Measurements from ENCODE around the gene STAT1.

Gene STAT1

DNA sequence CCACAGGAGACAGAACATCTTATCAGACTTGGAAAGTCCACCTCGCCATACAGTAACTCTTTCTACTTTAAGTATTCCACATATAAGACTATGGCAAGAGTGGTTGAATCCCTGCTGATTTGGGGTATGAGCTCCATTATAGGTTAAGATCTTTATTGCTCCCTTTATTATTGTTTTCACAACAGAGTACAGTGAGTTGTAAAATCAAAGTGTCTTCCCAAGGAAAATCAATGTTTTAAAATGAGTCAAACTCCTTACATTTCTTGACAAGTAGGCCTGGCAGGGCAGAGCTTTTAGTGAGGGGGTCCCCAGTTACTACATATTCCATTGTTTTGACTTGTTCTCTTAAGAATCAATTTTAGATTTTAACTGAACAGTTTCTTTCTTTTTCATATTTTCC, 49.6 kb upstream of the STAT1 start:
- Histone ChIP-seq H3K4me3 (ENCODE audit: low read depth, low read length) (no peak overlapping the region), H3K36me3 (ENCODE audit: control insufficient read depth in 2 of 2, insufficient read depth in 1 of 2, low read length in 2 of 2) (no peaks in the 10 kb centered on the region), H3K4me1 (ENCODE audit: control insufficient read depth, insufficient read depth, low read length) (peaks cover 13% of the 10 kb centered on the region; the same call in 1 of the 2 replicates), H3K9me3 (ENCODE audit: control insufficient read depth, insufficient read depth, low read depth, low read length) (no peaks in the 10 kb centered on the region), H3K27ac (ENCODE audit: extremely low read depth, low read depth, low read length) (no peak overlapping the region)
- TF ChIP-seq TCF7L2 (IDR thresholded peaks at IDR 0.05; ENCODE audit: borderline replicate concordance, low read depth, low read length) (0 out of 2 replicates have a peak, but pooled peaks have one; percentile 23), IKZF3 (tag by site-specific recombination; IDR thresholded peaks at IDR 0.05) (no peak), ZNF654 (tag by site-specific recombination; IDR thresholded peaks at IDR 0.05; ENCODE audit: low read depth) (no peak), BCL6B (tag by site-specific recombination; IDR thresholded peaks at IDR 0.05) (peak; percentile 95)
- CTCF ChIA-PET: interaction anchor here (1.0 kb wide), 2 partner anchors 11 to 154 kb away, joined by 3 to 4 read pairs; no protein-coding TSS in a partner anchor
- POLR2A ChIA-PET: no interaction called here

GRCh38 chr2:191061381-191061980, 47.5 kb upstream of the STAT1 start:
- Histone ChIP-seq H3K27ac (ENCODE audit: extremely low read depth, low read depth, low read length) (no peak overlapping the region), H3K36me3 (ENCODE audit: control insufficient read depth in 2 of 2, insufficient read depth in 1 of 2, low read length in 2 of 2) (no peaks in the 10 kb centered on the region), H3K9me3 (ENCODE audit: control insufficient read depth, insufficient read depth, low read depth, low read length) (no peaks in the 10 kb centered on the region), H3K4me3 (ENCODE audit: low read depth, low read length) (no peak overlapping the region), H3K4me1 (ENCODE audit: control insufficient read depth, insufficient read depth, low read length) (peaks cover 7% of the 10 kb centered on the region; the same call in 1 of the 2 replicates)
- TF ChIP-seq BCL11B (tag by site-specific recombination; IDR thresholded peaks at IDR 0.05; ENCODE audit: low read depth) (no peak), ZNF580 (tag by site-specific recombination; IDR thresholded peaks at IDR 0.05) (no peak), ZNF10 (tag by site-specific recombination; IDR thresholded peaks at IDR 0.05) (no peak), SETDB1 (IDR thresholded peaks at IDR 0.05; ENCODE audit: insufficient read length, low read length) (no peak), ZNF701 (tag by site-specific recombination; IDR thresholded peaks at IDR 0.05) (no peak), ZNF561 (tag by site-specific recombination; IDR thresholded peaks at IDR 0.05; ENCODE audit: borderline replicate concordance) (no peak), KLF1 (tag by site-specific recombination; IDR thresholded peaks at IDR 0.05) (no peak), ZNF548 (tag by site-specific recombination; IDR thresholded peaks at IDR 0.05) (no peak)
- TF ChIP-seq, protein P1, sequence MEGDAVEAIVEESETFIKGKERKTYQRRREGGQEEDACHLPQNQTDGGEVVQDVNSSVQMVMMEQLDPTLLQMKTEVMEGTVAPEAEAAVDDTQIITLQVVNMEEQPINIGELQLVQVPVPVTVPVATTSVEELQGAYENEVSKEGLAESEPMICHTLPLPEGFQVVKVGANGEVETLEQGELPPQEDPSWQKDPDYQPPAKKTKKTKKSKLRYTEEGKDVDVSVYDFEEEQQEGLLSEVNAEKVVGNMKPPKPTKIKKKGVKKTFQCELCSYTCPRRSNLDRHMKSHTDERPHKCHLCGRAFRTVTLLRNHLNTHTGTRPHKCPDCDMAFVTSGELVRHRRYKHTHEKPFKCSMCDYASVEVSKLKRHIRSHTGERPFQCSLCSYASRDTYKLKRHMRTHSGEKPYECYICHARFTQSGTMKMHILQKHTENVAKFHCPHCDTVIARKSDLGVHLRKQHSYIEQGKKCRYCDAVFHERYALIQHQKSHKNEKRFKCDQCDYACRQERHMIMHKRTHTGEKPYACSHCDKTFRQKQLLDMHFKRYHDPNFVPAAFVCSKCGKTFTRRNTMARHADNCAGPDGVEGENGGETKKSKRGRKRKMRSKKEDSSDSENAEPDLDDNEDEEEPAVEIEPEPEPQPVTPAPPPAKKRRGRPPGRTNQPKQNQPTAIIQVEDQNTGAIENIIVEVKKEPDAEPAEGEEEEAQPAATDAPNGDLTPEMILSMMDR (tag by site-specific recombination; IDR thresholded peaks at IDR 0.05): no peak
- CTCF ChIA-PET: interaction anchor here (1.0 to 2.1 kb wide), 2 partner anchors 9 to 94 kb away, joined by 3 to 11 read pairs; no protein-coding TSS in a partner anchor
- POLR2A ChIA-PET: no interaction called here

- ChIA-PET POLR2A (interaction anchor here (0.6 kb wide), 1 partner anchor 76 kb away, joined by 12 read pairs; no protein-coding TSS in a partner anchor), CTCF (interaction anchor here (0.7 kb wide), 1 partner anchor 188 kb away, joined by 3 read pairs; no protein-coding TSS in a partner anchor)
- H3K4me3 ChIP-seq (ENCODE audit: low read depth, low read length): no peak overlapping the region
- no peak for TF ChIP-seq ZNF324 (tag by site-specific recombination; IDR thresholded peaks at IDR 0.05)
- no peak for TF ChIP-seq GLI4 (tag by site-specific recombination; IDR thresholded peaks at IDR 0.05)
- no peak for TF ChIP-seq ZNF157 (tag by site-specific recombination; IDR thresholded peaks at IDR 0.05)
- no peak for TF ChIP-seq KLF10 (tag by site-specific recombination; IDR thresholded peaks at IDR 0.05)
- TF ChIP-seq ZNF768 (tag by site-specific recombination; IDR thresholded peaks at IDR 0.05): no peak
- no peak for TF ChIP-seq ZNF658 (tag by site-specific recombination; IDR thresholded peaks at IDR 0.05)
- TF ChIP-seq BCL11A (tag by site-specific recombination; IDR thresholded peaks at IDR 0.05; ENCODE audit: low read depth): no peak
- TF ChIP-seq ZNF202 (tag by site-specific recombination; IDR thresholded peaks at IDR 0.05; ENCODE audit: borderline replicate concordance): no peak
- TF ChIP-seq ZNF433 (tag by site-specific recombination; IDR thresholded peaks at IDR 0.05; ENCODE audit: low read depth): no peak
- no peak for TF ChIP-seq ZNF366 (tag by site-specific recombination; conservative IDR thresholded peaks at IDR 0.05)
- TF ChIP-seq ZBTB10 (tag by site-specific recombination; IDR thresholded peaks at IDR 0.05): no peak
- TF ChIP-seq FEZF1 (tag by site-specific recombination; IDR thresholded peaks at IDR 0.05): no peak
- TF ChIP-seq ZNF510 (tag by site-specific recombination; IDR thresholded peaks at IDR 0.05; ENCODE audit: insufficient replicate concordance): no peak
Measured at GRCh38 chr2:191059308-191059707, 45.3 kb upstream of the STAT1 start.

More at GRCh38 chr2:191059308-191059707, 45.3 kb upstream of the STAT1 start:
- Histone ChIP-seq H3K9me3 (ENCODE audit: control insufficient read depth, insufficient read depth, low read depth, low read length) (no peaks in the 10 kb centered on the region), H3K36me3 (ENCODE audit: control insufficient read depth in 2 of 2, insufficient read depth in 1 of 2, low read length in 2 of 2) (no peaks in the 10 kb centered on the region), H3K27ac (ENCODE audit: extremely low read depth, low read depth, low read length) (no peak overlapping the region), H3K4me1 (ENCODE audit: control insufficient read depth, insufficient read depth, low read length) (peaks cover 2% of the 10 kb centered on the region; the same call in 1 of the 2 replicates)

All from HEK293 (cell line).